ENCODE results near the gene DEPDC7.

DEPDC7 gene

DNA sequence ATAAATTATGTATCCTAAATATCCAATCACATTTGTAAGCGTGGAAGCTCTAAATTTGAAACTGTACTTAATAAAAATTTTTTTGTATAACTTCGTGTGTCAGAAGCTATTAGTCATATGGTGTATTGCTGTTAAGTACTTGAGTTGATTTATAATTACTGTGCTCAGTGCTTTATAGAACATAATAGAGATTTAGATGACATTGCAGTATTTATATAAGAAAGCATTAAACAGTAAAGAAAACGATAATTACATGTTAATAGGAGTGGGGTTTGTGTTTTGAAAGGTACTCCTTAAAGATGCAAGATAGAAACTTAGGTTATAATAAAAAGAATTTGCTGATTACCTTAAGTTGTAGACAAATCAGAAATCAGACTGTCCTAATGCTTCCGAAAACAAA lies 17.8 kb downstream of the DEPDC7 start:
- TF ChIP-seq, protein P1, sequence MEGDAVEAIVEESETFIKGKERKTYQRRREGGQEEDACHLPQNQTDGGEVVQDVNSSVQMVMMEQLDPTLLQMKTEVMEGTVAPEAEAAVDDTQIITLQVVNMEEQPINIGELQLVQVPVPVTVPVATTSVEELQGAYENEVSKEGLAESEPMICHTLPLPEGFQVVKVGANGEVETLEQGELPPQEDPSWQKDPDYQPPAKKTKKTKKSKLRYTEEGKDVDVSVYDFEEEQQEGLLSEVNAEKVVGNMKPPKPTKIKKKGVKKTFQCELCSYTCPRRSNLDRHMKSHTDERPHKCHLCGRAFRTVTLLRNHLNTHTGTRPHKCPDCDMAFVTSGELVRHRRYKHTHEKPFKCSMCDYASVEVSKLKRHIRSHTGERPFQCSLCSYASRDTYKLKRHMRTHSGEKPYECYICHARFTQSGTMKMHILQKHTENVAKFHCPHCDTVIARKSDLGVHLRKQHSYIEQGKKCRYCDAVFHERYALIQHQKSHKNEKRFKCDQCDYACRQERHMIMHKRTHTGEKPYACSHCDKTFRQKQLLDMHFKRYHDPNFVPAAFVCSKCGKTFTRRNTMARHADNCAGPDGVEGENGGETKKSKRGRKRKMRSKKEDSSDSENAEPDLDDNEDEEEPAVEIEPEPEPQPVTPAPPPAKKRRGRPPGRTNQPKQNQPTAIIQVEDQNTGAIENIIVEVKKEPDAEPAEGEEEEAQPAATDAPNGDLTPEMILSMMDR (IDR thresholded peaks at IDR 0.05; ENCODE audit: low read depth, low read length): no peak
- no peak overlapping the region for H3K4me3 ChIP-seq (replicated peaks in 1 of 2; ENCODE audit: low read depth in 2 of 2, low read length in 2 of 2)
- no peak for DNase-seq (ENCODE audit: low read depth in 2 of 2)

DNA sequence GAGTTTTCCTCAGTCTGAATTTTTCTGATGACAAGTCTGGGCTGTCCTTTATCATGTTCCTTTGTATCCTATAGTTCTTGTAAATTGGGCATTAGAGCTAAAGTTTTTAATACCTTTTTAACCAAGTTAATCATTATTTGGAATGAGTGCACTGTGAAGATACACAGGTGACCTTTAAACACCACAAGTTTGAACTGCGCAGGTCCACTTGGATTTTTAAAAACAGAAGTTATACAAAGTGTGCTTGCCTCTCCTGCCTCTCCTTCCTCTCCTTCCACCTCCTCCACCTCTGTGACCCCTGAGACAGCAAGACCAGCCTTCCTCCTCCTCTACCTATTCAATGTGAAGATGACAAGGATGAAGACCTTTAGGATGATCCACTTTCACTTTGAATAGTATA lies 19.3 kb downstream of the DEPDC7 start:
- H3K4me3 ChIP-seq (replicated peaks in 1 of 2; ENCODE audit: low read depth in 2 of 2, low read length in 2 of 2): no peak overlapping the region
- TF ChIP-seq, protein P1 (IDR thresholded peaks at IDR 0.05; ENCODE audit: low read depth, low read length): no peak
- no peak for DNase-seq (ENCODE audit: low read depth in 2 of 2)

DNA sequence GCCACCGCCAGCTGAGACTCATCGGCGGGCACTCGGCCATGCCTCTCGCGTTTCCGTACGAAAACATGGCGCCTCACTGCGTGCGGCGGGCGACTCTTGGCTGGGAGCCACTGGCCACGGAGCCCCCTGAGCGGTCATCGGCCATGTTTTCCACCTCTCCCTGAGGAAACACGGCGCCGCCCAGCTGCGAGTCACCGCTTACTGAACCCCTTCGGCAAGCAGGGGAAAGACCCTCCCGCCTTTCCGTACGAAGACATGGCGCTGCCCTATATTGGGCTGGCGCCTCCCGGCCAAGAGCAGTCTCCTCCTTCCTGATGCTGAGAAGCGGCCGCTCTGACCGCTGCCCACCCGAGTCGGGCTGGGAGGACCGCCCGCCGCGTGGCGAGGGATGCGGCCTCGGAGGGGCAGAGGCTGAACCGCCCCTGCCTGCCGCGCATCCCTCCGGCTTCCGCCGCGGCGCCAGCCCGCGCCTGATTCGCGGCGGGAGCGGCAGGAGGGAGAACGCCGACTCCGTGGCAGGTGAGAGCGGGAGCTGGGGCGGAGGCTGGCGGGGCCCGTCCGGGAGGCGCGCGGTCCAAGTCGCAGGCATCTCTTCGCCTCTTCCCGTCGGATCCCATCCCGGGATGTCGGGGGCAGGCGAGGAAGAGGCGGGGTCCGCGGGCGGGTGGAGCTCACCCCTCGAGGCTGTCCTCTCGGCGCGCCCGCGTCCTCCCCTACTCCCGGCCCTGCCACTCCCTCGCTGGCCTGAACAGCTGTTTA lies 23.8 kb downstream of the DEPDC7 start, which contains the start of gene TCP11L1:
TSS of gene TCP11L1 (plus strand) at position 299 of the 759 bp plus-strand sequence. CDS start 4,202 bp downstream, outside the sequence.
- DNase-seq (ENCODE audit: low read depth in 2 of 2): peak; percentile 94 to 97
- TF ChIP-seq, protein P1 (IDR thresholded peaks at IDR 0.05; ENCODE audit: low read depth, low read length): no peak
- peak within 1 kb of the TSS; percentile 87 to 88 for H3K4me3 ChIP-seq (replicated peaks in 1 of 2; ENCODE audit: low read depth in 2 of 2, low read length in 2 of 2)

DNA sequence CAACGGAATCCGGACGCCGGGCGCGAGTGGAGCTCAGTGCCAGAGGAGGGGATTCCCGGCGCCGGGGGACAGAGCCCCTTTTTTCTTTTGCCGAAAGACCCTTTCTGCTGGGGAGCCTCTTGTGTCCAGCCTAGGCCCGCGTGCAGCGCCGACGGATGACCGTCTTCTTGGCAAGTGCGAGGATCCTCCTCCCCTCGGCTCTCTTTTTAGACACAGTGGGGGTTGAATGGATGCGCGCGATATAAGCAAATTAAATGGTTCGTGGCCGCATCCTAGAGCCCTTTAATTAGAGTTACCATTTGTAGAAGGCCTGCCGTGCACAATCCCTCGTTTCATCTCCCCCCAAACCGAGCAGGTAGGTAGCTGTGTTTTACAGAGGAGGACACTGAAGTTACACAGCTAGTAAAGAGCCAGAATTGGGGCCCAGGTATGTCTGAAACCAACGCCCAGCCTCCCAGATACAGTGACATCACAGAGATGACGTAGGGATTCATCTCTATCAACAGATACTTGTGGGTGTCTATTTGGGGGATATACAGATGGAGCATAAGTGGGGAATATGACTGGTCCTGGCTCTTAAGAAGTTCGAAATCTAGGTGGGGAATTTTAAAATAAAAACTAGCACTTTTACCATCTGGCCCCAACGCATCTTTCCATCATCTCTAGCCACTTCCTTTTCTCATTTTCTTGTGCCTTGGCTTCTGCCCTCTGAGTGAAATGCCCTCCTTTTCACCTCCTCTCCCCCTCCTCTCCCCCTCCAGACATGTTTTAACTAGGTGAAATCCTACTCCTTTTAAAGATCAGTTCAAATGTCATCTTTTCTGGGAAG lies 24.6 kb downstream of the DEPDC7 start:
- peak overlapping the region; percentile 87 to 88 for H3K4me3 ChIP-seq (replicated peaks in 1 of 2; ENCODE audit: low read depth in 2 of 2, low read length in 2 of 2)
- TF ChIP-seq, protein P1 (IDR thresholded peaks at IDR 0.05; ENCODE audit: low read depth, low read length): no peak
- DNase-seq (ENCODE audit: low read depth in 2 of 2): peak in 1 of 2 donors; percentile 47

DNA sequence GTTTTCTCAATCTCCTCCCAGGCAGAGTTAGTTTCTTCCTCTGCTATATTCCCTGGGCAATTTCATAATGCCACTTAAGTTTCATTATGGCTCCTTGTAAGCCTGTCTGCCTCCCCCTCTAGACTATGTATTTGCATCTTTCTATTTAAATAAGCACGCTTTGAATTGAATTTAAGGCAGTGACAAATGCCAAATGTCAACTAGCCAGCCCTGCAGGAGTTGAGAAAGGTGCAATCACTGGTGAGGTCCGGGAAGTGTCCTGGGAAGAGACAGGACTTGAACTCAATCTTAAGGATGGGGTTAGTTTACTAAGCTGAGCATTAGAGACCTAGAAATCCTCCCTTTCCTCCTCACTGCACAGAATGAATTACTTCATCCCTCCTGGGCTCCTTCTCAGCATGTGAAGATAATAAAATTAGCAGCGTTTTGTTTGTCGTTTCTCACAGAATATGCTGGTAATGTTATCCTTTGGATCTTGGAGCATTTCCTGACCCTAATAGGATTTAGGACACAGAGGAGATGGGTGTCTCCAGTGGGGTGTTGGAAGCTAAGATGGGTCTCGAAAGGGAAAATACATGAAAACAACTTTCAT lies 25.3 kb downstream of the DEPDC7 start:
- H3K4me3 ChIP-seq (replicated peaks in 1 of 2; ENCODE audit: low read depth in 2 of 2, low read length in 2 of 2): peak overlapping the region; percentile 87 to 88
- no peak for DNase-seq (ENCODE audit: low read depth in 2 of 2)
- TF ChIP-seq, protein P1 (IDR thresholded peaks at IDR 0.05; ENCODE audit: low read depth, low read length): no peak

DNA sequence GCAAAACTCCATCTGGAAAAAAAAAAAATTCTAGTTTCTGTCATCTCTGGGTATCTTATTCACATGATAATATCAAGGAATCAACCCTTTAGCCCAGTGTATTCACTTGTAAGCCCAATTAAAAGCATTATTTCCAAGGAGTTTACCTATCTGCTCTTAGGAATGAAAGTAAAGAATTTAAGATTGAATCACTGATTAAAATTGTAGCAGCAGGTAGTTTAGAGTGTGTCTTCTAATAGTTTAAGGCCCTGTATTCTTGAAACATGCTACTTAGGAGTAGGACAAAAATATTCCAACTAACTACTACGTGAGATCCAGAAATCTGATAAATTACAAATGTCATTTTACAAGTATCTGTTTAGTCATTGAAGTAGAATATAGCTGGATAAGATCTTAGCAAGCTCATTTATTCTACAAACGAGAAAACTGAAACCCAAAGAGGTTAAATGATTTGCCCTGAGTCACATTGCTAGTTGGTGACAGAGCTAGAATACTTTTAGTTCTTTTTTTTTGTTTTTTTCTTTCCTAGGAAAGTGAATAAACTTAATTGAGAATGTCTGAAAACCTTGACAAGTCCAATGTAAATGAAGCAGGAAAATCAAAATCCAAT lies 27.6 kb downstream of the DEPDC7 start:
- TF ChIP-seq, protein P1 (IDR thresholded peaks at IDR 0.05; ENCODE audit: low read depth, low read length): no peak
- no peak for DNase-seq (ENCODE audit: low read depth in 2 of 2)
- H3K4me3 ChIP-seq (replicated peaks in 1 of 2; ENCODE audit: low read depth in 2 of 2, low read length in 2 of 2): no peak overlapping the region

Measured in cardiac fibroblast (primary cell).